IPS-15b (cell line): ENCODE data around the gene NFATC2.

Experiments
- H3K27me3 ChIP-seq: one replicate; pipeline ENCODE4 v1.6.1; 2013; ENCODE audit warnings: low read length; ENCODE audit not compliant: control insufficient read depth, insufficient read depth
- H3K36me3 ChIP-seq: one replicate; pipeline ENCODE4 v1.6.1; 2013; ENCODE audit warnings: low read length; ENCODE audit not compliant: control insufficient read depth, insufficient read depth
- H3K4me1 ChIP-seq: one replicate; pipeline ENCODE4 v1.6.1; 2013; ENCODE audit warnings: mild to moderate bottlenecking, low read length; ENCODE audit not compliant: control insufficient read depth, insufficient read depth
- H3K4me3 ChIP-seq: one replicate; pipeline ENCODE4 v1.5.1; 2013; ENCODE audit warnings: low read depth, low read length
- H3K9ac ChIP-seq: one replicate; pipeline ENCODE4 v1.6.1; 2013; ENCODE audit warnings: low read depth, mild to moderate bottlenecking, low read length
- H3K9me3 ChIP-seq: one replicate; pipeline ENCODE4 v1.6.1; 2013; ENCODE audit warnings: mild to moderate bottlenecking, low read length; ENCODE audit not compliant: control insufficient read depth, insufficient read depth

Gene NFATC2

DNA sequence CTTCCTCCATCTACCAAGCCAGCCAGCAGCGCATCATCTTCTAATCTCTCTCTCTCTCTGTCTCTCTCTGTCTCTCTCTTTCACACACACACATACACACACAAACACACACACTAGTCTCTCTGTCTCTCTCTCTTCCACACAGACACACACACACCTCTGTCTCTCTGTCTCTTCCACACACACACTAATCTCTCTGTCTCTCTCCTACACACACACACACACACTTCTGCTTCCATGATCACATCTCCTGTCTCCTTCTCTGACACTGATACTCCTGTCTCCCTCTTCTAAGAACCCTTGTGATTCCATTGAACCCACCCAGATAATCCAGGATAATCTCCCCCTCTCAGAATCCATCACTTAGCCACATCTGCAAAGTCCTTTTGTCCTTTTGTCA, 181.3 kb downstream of the NFATC2 start:
- H3K36me3 ChIP-seq, result no peaks in the 10 kb centered on the region
- H3K4me1 ChIP-seq, result no peaks in the 10 kb centered on the region
- no peaks in the 10 kb centered on the region for H3K27me3 ChIP-seq
- H3K9ac ChIP-seq, result no peak overlapping the region
- H3K4me3 ChIP-seq, result no peak overlapping the region
- H3K9me3 ChIP-seq, result no peaks in the 10 kb centered on the region

DNA sequence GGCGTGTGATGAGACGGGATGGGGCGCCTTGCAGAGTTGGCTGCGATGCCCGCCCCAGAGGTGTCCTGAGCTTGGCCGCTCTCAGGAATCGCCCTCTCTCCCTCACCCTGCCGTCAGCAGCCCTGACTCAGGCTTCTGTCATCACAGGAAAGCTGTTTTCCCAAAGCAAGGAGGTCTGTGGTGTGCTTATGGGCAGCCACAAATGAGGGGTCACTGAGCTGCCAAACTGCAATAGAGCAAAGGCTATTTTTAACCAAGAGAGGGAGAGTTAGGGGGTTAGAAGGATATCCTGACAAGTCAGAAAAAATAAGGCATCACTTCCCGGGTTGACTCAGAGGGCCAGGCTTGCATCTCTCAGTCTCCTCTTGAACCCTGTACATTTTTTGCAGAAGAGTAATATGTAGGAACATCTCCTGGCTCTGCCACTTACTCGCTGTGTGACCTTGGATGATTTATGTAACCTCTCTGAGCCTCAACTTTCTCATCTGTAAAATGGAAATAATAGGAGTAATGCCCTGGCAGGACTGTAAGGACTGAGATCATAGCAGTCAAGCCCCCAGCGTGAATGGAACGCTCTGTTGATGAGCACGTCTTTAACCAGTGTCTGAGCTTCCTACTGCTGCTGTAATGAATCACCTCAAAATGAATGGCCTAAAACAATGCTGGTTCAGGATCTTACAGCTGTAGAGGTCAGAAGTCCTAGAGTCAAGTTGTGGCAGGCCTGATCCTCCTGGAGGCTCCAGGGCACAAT, 181.9 kb downstream of the NFATC2 start:
- H3K9me3 ChIP-seq, result no peaks in the 10 kb centered on the region
- H3K4me3 ChIP-seq, result no peak overlapping the region
- no peak overlapping the region for H3K9ac ChIP-seq
- no peaks in the 10 kb centered on the region for H3K27me3 ChIP-seq
- H3K4me1 ChIP-seq, result no peaks in the 10 kb centered on the region
- no peaks in the 10 kb centered on the region for H3K36me3 ChIP-seq

DNA sequence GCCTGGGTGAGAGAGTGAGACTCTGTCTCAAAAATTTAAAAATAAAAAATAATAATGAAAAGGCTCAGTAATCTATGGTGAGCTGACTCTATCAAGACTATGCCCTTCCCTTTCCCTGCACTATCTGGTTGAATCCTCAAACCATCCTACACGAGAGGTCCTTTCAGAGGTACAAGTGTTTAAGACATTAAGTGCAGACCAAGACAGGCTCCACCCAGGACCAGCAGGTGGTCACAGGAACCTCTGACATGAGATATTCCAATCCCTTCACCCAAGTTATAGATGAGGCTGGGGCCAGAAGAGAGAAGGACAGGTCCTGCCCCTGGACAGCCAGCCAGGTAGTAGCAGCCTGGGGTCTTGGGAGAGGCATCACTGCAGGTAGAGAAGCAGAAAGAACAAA, 182.6 kb downstream of the NFATC2 start:
- Histone ChIP-seq H3K36me3 (no peaks in the 10 kb centered on the region), H3K9me3 (no peaks in the 10 kb centered on the region), H3K4me3 (no peak overlapping the region), H3K27me3 (no peaks in the 10 kb centered on the region), H3K9ac (no peak overlapping the region), H3K4me1 (no peaks in the 10 kb centered on the region)

DNA sequence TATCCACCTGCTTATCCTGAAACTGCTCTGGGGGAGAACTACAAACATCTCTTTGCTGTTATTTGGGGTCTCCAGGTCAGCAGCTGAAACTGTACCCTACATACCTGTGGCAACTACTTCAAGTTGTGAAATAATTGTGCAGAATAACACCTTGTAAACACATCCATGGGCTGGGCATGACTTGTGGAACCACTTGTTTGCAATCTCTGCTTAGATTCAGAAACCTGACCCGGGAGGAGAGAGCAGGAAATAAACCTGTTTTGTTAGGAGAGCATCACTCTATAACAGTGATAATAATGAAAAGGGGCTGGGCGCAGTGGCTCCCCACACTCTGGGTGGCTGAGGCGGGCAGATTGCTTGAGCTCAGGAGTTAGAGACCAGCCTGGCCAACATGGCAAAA, 183.1 kb downstream of the NFATC2 start:
- no peaks in the 10 kb centered on the region for H3K9me3 ChIP-seq
- no peak overlapping the region for H3K4me3 ChIP-seq
- no peaks in the 10 kb centered on the region for H3K36me3 ChIP-seq
- H3K4me1 ChIP-seq, result no peaks in the 10 kb centered on the region
- no peaks in the 10 kb centered on the region for H3K27me3 ChIP-seq
- H3K9ac ChIP-seq, result no peak overlapping the region

DNA sequence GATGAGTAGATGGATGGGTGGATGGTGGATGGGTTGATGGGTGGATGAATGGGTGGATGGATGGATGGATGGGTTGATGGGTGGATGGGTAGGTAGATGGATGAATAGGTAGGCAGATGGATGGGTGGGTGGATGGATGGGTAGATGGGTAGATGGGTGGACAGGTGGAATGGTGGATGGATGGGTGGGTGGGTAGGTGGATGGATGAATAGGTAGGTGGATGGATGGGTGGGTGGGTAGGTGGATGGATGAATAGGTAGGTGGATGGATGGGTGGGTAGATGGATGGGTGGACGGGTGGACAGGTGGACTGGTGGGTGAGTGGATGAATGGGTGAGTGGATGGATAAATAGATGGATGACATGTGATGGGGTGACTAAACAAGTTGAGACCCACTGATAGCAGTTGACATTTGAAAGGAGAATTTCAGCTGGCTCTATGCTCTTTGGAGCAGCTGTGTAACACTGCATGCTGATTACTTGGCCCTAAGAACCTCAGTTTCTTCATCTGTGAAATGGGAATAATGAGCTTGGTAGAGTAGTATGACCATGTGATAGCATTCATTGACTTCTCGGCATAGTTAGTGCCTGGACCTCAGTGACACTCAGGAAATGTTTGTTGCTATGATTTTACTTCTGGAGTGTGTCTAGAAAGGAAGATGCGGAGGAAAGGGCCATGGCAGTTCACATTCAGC, 184.3 kb downstream of the NFATC2 start:
- Histone ChIP-seq H3K36me3 (no peaks in the 10 kb centered on the region), H3K4me3 (no peak overlapping the region), H3K9ac (no peak overlapping the region), H3K9me3 (no peaks in the 10 kb centered on the region), H3K27me3 (no peaks in the 10 kb centered on the region), H3K4me1 (no peaks in the 10 kb centered on the region)

DNA sequence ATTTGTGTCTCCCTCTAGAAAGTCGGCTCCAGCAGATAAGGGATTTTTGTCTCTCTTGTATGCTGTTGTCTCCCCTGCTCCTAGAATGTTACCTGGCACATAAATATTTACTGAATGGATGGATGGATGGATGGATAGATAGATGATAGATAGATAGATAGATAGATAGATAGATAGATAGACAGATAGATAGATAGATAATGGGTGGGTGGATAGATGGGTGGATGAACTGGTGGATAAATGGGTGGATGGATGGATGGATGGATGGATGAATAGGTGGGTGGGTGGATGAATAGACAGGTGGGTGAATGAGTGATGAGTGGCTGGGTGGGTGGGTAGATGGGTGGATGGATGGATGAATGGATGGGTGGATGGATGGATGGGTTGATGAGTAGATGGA, 185.0 kb downstream of the NFATC2 start:
- H3K9ac ChIP-seq, result no peak overlapping the region
- H3K27me3 ChIP-seq, result no peaks in the 10 kb centered on the region
- H3K4me3 ChIP-seq, result no peak overlapping the region
- H3K36me3 ChIP-seq, result no peaks in the 10 kb centered on the region
- no peaks in the 10 kb centered on the region for H3K4me1 ChIP-seq
- no peaks in the 10 kb centered on the region for H3K9me3 ChIP-seq

DNA sequence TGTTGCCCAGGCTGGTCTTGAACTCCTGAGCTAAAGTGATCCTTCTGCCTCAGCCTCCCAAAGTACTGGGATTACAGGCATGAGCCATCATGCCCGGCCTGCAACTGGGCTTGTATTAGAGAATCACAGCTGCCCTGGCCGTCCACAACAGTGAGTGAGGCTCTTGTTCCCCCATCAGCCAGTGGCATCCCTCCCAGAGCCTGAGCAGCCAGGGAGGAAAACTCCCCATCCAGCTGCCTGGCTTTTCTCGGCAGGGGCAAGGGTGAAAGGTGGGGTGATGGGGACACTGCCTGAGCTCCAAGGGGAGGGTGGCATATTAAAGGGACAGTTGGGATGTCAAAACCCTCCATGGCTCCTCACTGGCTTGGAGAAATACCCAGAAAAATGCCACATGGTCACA, 185.6 kb downstream of the NFATC2 start:
- no peaks in the 10 kb centered on the region for H3K4me1 ChIP-seq
- no peaks in the 10 kb centered on the region for H3K9me3 ChIP-seq
- H3K9ac ChIP-seq, result no peak overlapping the region

DNA sequence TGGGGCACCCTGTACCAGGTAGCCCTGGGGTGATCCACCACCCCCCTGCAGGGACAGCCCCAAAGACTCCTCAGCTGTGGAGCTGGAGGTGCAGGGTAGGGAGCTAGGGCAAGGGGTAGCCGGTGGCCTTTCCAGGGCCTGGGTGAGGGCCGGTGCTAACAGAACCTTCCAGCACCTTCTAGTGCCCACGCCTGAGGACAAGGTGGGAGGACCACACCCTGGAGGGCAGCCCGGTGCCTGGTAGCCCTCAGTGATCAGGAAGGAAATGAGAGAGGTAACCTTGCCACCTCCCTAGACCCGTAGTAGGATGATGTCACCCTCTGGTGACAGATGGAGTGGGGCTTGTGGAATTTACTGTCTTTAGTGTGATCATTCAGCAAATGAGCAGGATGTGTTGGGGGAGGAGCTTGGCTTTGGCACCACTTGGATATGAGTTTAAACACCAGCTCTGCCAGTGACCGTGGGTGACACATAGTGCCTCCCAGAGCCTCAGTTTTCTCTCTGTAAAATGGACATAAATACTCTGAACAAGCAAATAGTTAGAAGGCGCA, 187.7 kb downstream of the NFATC2 start:
- H3K9ac ChIP-seq, result no peak overlapping the region
- no peaks in the 10 kb centered on the region for H3K36me3 ChIP-seq
- H3K27me3 ChIP-seq, result no peaks in the 10 kb centered on the region
- H3K9me3 ChIP-seq, result no peaks in the 10 kb centered on the region
- H3K4me1 ChIP-seq, result no peaks in the 10 kb centered on the region
- H3K4me3 ChIP-seq, result no peak overlapping the region

More for the DNA sequence above, 185.6 kb downstream of the NFATC2 start:
- no peaks in the 10 kb centered on the region for H3K36me3 ChIP-seq
- no peaks in the 10 kb centered on the region for H3K27me3 ChIP-seq
- H3K4me3 ChIP-seq, result no peak overlapping the region

DNA sequence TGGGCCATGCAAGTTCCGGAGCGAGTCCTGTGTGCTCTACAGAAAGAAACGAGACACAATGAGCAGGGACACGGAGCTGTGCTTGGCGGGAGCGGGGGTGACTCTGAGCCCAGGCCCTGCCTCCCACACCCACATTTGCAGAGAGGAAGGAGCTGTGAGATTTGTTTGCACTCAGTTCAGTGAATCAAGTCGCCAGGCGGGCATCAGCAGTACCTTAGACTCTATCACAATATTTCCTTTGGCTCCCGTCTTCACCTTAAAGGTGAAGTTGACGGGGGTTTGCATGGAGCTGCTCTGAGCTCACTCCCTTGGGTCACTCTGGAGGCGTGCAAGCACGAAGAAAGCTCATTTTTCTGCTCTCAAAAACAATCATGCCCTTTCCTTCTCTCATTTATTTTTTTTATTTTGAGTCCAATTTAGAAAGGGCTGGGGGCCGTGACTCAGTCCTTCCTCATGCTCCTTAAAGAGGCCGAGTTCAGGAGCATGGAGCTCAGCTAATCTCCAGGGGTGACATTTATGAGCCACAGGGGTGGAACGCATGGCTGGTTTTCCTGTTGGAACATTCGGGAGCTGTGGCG, 188.2 kb downstream of the NFATC2 start:
- Histone ChIP-seq H3K36me3 (no peaks in the 10 kb centered on the region), H3K4me3 (no peak overlapping the region), H3K4me1 (no peaks in the 10 kb centered on the region), H3K9me3 (no peaks in the 10 kb centered on the region), H3K27me3 (no peaks in the 10 kb centered on the region), H3K9ac (no peak overlapping the region)

DNA sequence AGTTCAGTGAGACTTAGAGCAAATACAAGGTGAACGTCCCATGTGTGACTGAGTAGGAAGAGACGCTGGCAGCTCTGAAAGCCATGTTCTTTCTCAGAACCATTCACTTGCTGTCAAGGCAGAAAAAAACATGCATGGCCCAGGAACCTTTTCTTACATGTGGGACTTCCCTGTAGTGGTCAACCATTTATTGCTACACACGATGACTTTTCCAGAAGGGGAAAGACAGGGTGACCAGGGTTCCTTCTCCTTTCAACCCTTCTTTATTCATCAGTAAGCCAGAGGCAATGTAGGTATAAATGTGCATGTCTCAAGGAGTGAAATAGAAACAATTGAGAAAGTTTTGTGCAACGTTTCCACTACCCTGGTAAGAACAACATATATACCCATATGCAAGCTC, 189.0 kb downstream of the NFATC2 start:
- no peaks in the 10 kb centered on the region for H3K9me3 ChIP-seq

DNA sequence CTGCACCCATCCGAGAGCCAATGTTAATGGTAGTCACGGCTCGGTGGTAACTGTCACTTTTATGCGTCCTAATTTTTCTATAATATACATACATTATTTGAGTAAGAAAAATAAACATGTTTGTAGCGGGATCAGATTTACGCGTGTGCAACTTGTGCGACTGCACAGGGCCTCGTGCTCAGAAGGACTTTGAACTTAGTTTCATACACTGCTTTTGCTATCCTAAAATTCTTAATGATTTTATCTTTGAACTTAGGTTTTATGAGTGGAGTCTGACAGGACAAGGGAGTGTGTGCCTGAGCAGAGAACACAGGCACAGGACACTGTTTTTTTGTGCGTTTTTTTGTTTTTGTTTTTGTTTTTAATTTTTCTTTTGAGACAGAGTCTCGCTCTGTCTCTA, 189.7 kb downstream of the NFATC2 start:
- H3K36me3 ChIP-seq, result no peaks in the 10 kb centered on the region
- H3K4me3 ChIP-seq, result no peak overlapping the region
- H3K9me3 ChIP-seq, result no peaks in the 10 kb centered on the region
- H3K4me1 ChIP-seq, result no peaks in the 10 kb centered on the region
- H3K27me3 ChIP-seq, result no peaks in the 10 kb centered on the region
- H3K9ac ChIP-seq, result no peak overlapping the region

More for the DNA sequence above, 189.0 kb downstream of the NFATC2 start:
- H3K36me3 ChIP-seq, result no peaks in the 10 kb centered on the region
- no peak overlapping the region for H3K4me3 ChIP-seq
- H3K9ac ChIP-seq, result no peak overlapping the region
- H3K4me1 ChIP-seq, result no peaks in the 10 kb centered on the region
- no peaks in the 10 kb centered on the region for H3K27me3 ChIP-seq
